HG03095 (cell line): ENCODE data around the gene PCDHGA5.
A peak's percentile ranks its signal among the peaks of the same experiment; 100 is the strongest.
"Not testable (repeated sequence)": the region's sequence is repeated elsewhere in the genome, so short reads cannot be mapped to it uniquely, and the experiment has no call there.

Source experiments
- ATAC-seq: cut with Tn5 transposase; IDR thresholded peaks from one replicate; pipeline ENCODE4 v1.9.1; 2021; ENCODE audit warnings: moderate library complexity; ENCODE audit not compliant: unreplicated experiment

PCDHGA5 gene

GRCh38 chr5:141412854-141413539 is 49.0 kb downstream of the PCDHGA5 start, which contains the start of gene PCDHGA10:
Gene PCDHGA10, plus strand, starts transcription at chr5:141412987. Its CDS starts 189 bp downstream, at chr5:141413176.
- ATAC-seq: peak; percentile 63

GRCh38 chr5:141413540-141414069 is 49.6 kb downstream of the PCDHGA5 start:
- ATAC-seq: no peak

GRCh38 chr5:141414548-141415274 is 50.7 kb downstream of the PCDHGA5 start:
- ATAC-seq: not testable (repeated sequence)

GRCh38 chr5:141415275-141415618 is 51.3 kb downstream of the PCDHGA5 start:
- not testable (repeated sequence) for ATAC-seq
